DMS53 treated with DMSO at 0.1 percent for 48 hours (cell line): Measurements from ENCODE around the gene NR4A1.

Experiments
- DNase-seq: peaks from one replicate; lab custom pipeline; 2025; ENCODE audit not compliant: unreplicated experiment; lab: John Stamatoyannopoulos, UW

The NR4A1 gene

DNA sequence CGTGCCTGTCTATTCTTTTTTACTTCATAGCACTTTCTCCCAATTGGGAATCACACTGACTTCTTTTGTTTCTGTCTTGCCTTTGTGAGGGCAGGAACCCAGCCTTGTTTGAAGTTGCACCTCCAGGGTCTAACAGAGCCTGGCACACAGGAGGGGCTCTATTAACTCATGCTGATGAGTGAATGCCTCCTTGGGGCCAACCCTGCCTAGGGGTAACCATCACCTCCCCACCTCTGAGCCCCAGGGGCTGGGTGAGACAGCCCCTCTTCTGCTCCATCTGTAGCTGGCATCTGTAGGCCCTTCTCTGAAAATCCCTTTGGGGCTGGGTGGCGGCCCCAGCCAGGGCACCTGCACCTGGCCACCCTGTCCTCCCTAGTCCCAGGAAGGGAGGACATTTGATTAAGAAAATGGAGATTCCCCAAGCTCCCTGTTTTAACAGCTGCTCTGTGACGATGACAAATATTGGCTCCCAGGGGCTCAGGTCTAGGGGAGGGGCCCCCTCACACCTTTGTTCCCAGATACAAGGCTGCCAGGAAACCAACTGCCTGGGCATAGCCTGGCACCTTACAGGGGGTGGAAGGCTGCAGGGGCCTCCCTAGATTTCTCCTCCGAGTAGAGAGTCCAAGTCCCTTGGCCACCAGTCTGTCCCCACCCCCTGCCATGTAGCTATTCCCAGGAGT is 32.7 kb upstream of the NR4A1 start:
- DNase-seq: peak; percentile 58

- peak; percentile 38 for DNase-seq
These were observed 32.0 kb upstream of the NR4A1 start for GRCh38 chr12:52019113-52019770.

GRCh38 chr12:52020539-52021336 is 30.5 kb upstream of the NR4A1 start:
- peak; percentile 46 for DNase-seq

DNA sequence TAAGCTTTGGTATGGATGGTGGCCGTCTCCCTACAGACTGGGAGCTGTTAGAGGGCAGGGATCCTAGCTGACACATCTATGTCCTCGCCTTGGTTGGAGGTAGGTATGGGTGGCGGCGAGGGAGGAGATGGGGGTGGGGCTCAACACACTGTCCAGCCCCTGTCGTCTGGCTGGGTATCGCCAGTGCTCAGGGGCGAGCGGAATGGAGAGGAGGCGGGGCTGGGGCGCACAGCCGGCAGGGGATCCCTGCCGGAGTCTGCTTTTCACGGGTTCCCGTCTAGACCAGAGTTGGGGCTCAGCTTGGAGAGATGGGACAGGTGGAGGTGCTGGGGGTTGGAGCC is 28.4 kb upstream of the NR4A1 start:
- DNase-seq: peak; percentile 58

- DNase-seq: peak; percentile 71
These were observed 27.9 kb upstream of the NR4A1 start for GRCh38 chr12:52023182-52023975.

DNA sequence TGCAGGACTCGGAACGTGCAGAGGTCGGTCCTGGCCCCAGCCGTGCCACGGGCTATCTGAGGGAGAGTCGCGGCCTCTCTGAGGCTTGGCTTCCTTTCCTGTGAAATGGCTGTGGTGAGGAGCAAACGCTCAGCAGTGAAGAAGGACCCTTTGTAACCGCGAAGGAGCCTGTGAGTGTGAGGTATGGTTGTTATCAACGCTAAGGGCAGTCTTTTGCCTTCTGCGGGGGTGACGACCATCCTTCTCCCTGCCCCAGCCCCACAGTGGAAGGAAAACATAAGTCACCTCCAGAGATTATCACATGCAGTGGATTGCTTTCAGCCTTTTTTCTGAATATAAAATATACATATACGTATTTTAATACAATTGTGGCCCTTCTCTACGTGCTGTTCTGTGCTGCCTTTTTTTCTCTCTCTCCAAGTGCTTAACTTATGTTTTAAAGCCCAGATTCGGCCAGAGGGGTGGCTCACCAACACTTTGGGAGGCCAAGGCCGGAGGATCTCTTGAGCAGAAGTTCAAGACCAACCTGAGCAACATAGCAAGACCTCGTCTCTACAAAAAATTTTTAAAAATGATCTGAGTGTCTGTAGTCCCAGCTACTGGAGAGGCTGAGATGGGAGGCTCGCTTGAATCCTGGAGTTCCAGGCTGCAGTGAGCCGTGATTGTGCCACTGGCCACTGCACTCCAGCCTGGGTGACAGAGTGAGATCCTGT is 27.1 kb upstream of the NR4A1 start:
- no peak for DNase-seq

DNA sequence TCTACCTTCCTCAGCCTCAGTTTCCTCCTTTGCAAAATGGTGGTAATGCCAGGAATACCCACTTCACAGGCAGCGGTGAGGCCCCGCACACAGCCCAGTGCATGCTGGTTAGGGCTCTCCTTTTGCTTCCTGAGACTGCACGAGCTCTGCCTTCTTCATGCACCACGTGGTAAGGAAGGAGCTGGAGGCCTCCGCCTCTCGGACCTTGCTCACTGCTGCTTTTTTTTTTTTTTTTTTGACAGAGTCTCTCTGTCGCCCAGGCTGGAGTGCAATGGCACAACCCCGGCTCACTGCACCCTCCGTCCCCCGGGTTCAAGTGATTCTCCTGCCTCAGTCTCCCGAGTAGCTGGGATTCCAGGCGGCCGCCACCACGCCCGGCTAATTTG is 26.4 kb upstream of the NR4A1 start:
- DNase-seq: peak; percentile 24

DNA sequence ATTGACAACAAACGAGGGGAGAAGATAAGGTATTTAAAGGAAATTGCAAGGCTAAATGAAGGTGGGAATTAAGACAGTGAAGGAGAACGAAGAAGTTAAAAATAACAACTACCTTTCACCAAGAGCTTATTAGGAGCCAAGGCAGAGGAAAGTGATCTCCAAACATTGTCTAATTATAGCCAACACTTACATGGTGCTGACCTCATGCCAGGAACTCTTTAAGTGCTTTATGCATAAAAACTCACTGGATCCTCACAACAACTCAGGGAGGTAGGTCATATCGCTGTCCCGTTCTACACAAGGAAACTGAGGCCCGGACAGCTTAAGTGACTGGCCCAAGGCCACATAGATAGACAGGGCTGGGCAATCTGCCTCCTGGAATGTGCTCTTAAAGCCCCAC is 25.0 kb upstream of the NR4A1 start:
- no peak for DNase-seq

GRCh38 chr12:52027085-52027843 is 24.0 kb upstream of the NR4A1 start:
- no peak for DNase-seq

GRCh38 chr12:52029685-52030084 is 21.6 kb upstream of the NR4A1 start:
- DNase-seq: peak; percentile 19

DNA sequence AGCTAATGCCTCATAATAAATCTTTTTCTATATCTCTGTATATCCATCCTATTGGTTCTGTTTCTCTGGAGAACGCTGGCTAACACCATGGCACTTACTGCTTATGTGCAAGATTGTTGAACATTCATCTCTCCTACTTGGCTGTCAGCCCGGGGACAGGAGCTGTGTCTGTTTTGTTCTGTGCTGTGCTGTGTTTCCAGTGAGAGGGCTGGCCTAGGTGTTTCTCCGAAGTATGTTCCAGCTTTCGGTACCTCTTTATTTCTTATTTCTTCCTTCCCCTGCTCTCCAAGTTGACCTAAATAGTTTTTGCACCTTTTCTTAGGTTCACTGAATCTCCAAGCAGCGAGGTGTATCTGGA is 18.8 kb upstream of the NR4A1 start:
- DNase-seq: no peak

DNA sequence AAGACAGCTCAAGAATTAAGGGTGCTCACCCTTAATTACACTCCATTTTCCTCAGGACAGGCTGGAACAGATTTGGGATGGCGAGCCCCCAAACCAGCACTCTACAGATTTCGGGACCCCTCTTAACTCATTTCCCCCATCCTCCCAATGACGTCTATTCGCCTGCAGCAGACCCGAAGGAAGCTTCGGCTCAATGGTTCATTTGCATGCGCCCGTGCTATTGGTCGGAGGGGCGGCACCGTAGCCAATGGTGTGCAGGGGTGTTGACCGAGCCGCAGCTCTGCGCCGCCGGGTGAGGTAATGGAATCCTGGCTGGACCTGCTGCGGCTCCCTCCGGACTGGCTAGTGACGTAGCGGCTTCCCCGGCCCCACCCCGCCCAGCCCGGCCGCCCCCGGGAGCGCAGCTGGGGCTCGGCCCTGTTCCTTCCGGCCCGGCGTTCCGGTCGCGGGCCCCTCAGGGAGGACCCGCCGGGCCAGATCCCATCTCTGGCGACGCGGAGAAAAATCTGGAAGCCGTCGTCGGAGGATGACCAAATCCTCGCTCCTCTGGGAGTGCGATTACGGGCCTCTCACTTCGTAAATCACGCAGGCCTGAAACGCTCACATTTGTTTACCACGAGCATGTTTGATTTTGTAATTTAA is 18.3 kb upstream of the NR4A1 start:
- DNase-seq: peak; percentile 95

GRCh38 chr12:52033446-52034140 is 17.6 kb upstream of the NR4A1 start:
- no peak for DNase-seq

DNA sequence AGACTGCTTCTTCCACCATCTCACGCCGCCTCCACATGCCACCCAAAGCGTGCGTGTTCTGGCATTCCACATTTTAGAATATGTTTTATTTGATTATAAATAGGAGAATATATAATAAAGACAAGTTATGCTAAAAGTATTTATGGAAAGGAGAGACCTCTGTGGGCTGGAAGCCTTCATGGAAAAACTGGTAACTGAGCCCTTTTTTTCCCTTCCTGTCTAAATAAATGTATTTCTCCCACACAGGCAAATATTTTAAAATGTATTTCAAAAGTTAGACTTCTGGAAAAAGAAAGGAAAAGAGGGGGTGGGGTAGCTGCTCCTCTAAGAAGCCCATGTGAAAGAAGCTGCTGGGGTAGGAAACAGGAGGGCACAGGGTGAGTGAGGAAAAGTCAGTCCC is 16.1 kb upstream of the NR4A1 start:
- no peak for DNase-seq

DNA sequence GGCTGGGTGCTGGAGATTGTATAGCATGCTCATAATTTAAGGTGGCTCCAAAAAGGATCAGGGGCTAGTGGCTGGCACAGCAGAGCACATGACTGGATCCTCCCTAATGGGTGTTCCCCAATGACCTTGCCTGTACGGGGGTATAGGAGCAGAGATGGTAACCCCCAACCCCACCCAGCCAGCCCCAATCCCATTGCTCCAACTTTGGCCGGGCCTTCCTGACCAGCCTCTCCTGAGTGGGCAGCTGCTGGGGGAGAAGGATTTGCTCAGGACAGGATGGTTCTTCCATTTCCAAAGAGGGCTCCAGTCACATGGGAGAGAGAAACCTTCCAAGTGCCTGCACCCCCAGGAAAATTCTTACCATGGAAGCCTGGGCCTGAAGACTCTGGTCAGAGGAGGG is 15.3 kb upstream of the NR4A1 start:
- DNase-seq: no peak

- DNase-seq: peak; percentile 50
These were observed 14.6 kb upstream of the NR4A1 start for GRCh38 chr12:52036587-52037171.

DNA sequence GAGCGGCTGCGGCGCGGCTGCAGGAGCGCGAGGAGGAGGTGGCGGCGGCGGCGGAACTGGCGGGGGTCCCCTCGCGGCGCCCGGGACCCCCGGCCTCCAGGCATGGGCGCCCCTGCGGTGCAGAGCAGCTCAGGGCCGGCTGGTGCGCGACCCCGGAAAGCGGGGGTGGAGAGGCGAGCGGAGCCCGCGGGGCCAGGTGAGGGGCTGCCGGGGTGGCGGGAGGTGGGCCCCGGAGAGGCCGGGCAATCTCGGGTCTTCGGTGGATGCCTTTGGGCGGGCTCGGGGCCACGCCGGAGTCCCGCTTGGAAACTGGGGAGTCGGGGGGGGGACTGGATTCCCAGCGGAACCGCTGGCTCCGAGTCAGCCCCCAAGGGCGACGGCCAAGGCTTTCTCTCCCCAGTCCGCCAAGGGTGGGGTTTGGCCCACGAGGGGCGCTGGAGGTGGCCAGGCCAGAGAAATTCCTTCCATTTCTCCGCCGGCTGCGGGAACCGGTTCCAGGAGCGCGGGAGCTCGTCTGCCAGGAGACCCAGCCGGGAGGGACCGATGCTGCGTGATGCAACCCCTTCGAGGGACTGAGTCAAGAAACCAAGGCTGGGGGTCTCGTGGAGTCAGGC is 13.9 kb upstream of the NR4A1 start:
- no peak for DNase-seq

GRCh38 chr12:52038447-52038846 is 12.8 kb upstream of the NR4A1 start:
- no peak for DNase-seq
